GM12865 (cell line): ENCODE results near the gene RADX.

Experiments
- DNase-seq: peaks from one replicate; pipeline ENCODE4 v3.0.0; 2010; ENCODE audit warnings: low read depth
- H3K4me3 ChIP-seq: 2 replicates; pipeline ENCODE4 v1.5.1; 2011; ENCODE audit warnings: mild to moderate bottlenecking, low read depth, low read length, control low read depth
- TF ChIP-seq, protein P1 (sequence below): IDR thresholded peaks from 2 replicates; pipeline ENCODE4 v1.5.1; 2011; ENCODE audit warnings: low read length, control low read depth, low read depth, inconsistent platforms; ENCODE audit not compliant: insufficient read depth; ENCODE audit errors: missing control alignments

RADX gene

DNA sequence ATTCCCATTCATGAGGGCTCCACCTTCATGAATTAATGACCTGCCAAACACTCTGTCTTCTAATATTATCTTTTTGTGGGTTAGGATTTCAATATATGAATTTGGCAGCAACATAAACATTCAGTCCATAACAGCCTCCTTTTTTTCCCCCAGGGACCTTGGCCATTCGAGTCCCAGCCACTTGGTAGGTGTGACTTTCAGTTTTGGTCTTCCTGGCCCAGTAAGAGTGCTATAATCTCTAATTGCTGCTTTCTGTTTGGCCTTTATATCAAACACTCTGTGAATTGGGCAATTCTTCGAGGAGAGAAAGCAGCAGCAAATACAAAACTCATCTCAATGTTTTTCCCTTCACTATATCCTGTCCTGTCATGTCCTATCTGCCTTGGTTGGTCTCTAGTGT is 12.4 kb upstream of the RADX start:
- H3K4me3 ChIP-seq: no peak overlapping the region
- peak; percentile 19 for DNase-seq
- TF ChIP-seq, protein P1, sequence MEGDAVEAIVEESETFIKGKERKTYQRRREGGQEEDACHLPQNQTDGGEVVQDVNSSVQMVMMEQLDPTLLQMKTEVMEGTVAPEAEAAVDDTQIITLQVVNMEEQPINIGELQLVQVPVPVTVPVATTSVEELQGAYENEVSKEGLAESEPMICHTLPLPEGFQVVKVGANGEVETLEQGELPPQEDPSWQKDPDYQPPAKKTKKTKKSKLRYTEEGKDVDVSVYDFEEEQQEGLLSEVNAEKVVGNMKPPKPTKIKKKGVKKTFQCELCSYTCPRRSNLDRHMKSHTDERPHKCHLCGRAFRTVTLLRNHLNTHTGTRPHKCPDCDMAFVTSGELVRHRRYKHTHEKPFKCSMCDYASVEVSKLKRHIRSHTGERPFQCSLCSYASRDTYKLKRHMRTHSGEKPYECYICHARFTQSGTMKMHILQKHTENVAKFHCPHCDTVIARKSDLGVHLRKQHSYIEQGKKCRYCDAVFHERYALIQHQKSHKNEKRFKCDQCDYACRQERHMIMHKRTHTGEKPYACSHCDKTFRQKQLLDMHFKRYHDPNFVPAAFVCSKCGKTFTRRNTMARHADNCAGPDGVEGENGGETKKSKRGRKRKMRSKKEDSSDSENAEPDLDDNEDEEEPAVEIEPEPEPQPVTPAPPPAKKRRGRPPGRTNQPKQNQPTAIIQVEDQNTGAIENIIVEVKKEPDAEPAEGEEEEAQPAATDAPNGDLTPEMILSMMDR: no peak

DNA sequence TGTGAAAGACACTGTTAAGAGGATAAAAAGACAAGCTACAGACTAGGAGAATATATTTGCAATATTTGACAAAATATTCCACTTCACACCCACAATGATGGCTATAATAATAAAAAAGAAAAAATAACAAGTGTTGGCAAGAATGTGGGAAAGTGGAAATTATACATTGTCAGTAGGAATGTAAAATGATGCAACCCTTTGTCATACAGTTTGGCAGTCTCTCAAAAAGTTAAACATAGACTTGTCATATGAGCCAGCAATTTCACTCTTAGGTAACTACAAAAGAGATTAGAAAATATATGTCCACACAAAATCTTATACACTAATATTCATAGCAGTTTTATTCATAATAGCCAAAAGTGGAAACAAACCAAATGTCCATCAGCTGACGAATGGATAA is 5.2 kb upstream of the RADX start:
- DNase-seq: no peak
- TF ChIP-seq, protein P1: no peak
- no peak overlapping the region for H3K4me3 ChIP-seq

DNA sequence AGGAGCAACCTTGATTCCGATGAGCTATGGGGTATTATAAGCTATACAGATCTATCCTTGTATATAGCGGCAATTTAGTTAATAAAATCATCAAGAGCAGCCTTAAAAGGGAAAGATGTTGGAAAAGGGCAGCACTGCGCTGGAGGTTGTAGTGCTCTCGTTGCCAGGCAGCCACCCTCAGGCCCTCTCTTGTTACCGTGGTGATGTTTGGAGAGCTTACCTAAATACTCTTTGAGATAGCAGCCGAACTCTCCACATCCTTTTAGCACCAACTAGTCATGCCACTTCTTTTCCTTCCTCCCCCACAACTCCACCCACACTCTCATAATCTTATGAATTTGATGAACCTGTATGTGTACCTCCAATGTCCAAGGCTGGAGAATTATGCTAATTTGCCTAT is 3.8 kb upstream of the RADX start:
- no peak for DNase-seq
- TF ChIP-seq, protein P1: no peak
- H3K4me3 ChIP-seq: no peak overlapping the region

DNA sequence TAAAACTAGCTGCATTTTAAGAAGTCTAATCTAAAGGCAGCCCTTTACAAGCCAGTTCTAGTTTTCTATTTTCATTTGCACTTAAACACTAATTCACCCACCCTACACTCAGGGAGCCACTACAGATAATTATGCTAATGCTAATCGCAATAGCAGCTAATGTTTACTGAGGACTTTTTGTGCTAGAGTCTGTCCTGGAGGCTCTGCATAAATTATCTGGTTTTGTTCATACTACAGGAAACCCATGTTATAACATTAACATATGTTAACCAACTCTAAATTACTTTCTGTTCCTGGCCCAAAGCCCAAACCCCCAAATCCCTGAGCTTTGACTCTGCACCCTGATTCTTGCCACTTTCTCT is 480 bp upstream of the RADX start:
- peak overlapping the region; percentile 59 for H3K4me3 ChIP-seq
- TF ChIP-seq, protein P1: no peak
- DNase-seq: no peak

DNA sequence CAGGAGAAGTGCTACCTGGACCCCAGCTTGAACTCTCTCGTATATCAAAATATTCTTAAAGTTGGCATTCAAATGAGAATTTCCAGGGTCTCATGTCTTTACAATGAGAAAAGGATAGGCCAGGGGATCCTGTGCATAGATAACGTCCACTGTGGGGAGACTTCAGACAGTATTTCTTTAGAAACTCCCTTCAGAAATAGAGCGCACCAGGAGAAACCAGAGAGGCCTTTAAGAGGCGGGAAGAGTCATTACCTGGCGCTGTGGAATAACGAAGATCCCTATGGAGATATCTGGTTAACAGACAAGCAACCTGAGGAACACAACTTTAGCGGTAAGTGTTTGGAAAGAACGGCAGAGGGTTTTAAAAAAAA is 600 bp downstream of the RADX start:
- DNase-seq: no peak
- TF ChIP-seq, protein P1: no peak
- H3K4me3 ChIP-seq: peak overlapping the region; percentile 67

DNA sequence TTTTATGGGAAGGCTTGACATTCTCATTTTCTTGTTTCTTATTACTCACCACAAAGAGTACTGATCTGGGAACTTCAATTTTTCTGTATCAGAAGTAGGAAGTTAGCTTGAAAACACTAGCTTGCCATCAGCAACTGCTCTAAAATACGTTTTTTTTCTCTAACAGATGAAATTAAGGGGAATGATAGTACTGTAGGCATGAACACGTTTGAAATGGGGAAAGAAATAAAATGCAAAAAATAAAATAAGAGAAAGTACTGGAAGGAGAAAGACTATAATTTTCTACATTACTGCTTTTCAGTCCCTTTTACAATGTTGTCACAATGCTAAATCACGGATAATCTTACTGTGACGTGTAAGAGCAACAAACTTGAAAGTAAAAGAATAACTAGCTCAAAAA is 1.5 kb downstream of the RADX start:
- TF ChIP-seq, protein P1: no peak
- no peak for DNase-seq
- peak overlapping the region; percentile 67 for H3K4me3 ChIP-seq

DNA sequence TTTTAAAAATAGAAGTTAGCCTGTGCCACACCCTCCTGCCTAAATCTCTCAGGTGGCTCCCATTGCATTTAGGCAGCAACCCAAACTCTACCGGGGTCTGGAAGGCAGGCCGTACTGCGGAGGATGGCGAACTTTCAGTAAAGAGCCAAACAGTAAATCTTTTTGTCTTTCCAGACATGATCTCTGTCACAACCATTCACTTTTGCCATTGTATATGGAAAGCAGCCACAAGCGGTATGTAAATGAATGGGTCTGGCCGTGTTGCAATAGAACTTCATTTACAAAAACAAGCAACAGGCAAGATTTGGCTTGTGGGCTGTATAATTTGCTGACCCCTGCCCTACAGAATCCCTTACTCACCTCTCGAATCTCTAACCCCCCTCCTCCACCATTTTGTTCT is 3.3 kb downstream of the RADX start:
- no peak for DNase-seq
- no peak overlapping the region for H3K4me3 ChIP-seq
- TF ChIP-seq, protein P1: no peak
